Inferior parietal cortex (tissue), 1 donor: ENCODE measurements around the gene MAF.

Experiments
- DNase-seq: peaks from one replicate; pipeline ENCODE4 v3.0.0-alpha.2; 2016; ENCODE audit errors: extremely low spot score

MAF gene

GRCh38 chr16:79612207-79612606 is 11.7 kb upstream of the MAF start:
- DNase-seq, result no peak

- no peak for DNase-seq
Measured at GRCh38 chr16:79610771-79611170, 10.2 kb upstream of the MAF start.

GRCh38 chr16:79609861-79610260 is 9.3 kb upstream of the MAF start:
- DNase-seq, result no peak

- no peak for DNase-seq
Measured at GRCh38 chr16:79608976-79609375, 8.4 kb upstream of the MAF start.

GRCh38 chr16:79607587-79607986 is 7.0 kb upstream of the MAF start:
- DNase-seq, result no peak

- peak; percentile 36 for DNase-seq
Measured at GRCh38 chr16:79605999-79606398, 5.5 kb upstream of the MAF start.

- DNase-seq, result no peak
Measured at GRCh38 chr16:79603055-79603454, 2.5 kb upstream of the MAF start.

GRCh38 chr16:79602628-79603014 is 2.1 kb upstream of the MAF start:
- no peak for DNase-seq

GRCh38 chr16:79601931-79602627 is 1.5 kb upstream of the MAF start:
- peak; percentile 95 for DNase-seq

GRCh38 chr16:79601092-79601930 is 774 bp upstream of the MAF start:
- DNase-seq, result no peak

GRCh38 chr16:79599837-79600637 is 500 bp downstream of the MAF start:
- DNase-seq, result no peak

- no peak for DNase-seq
Measured at GRCh38 chr16:79599256-79599836, 1.2 kb downstream of the MAF start.

- DNase-seq, result no peak
Measured at GRCh38 chr16:79598348-79599181, 2.0 kb downstream of the MAF start.

GRCh38 chr16:79598063-79598347 is 2.5 kb downstream of the MAF start:
- no peak for DNase-seq

- no peak for DNase-seq
Measured at GRCh38 chr16:79597277-79598062, 3.1 kb downstream of the MAF start.

GRCh38 chr16:79595931-79596450 is 4.5 kb downstream of the MAF start:
- no peak for DNase-seq

- no peak for DNase-seq
Measured at GRCh38 chr16:79595231-79595641, 5.3 kb downstream of the MAF start.

GRCh38 chr16:79593754-79594153 is 6.8 kb downstream of the MAF start:
- DNase-seq, result no peak

GRCh38 chr16:79593074-79593531 is 7.4 kb downstream of the MAF start:
- DNase-seq, result peak; percentile 32

GRCh38 chr16:79592186-79592585 is 8.4 kb downstream of the MAF start:
- DNase-seq, result no peak
